Activated naive CD8-positive, alpha-beta T cell treated with anti-CD3 and anti-CD28 coated beads for 36 hours (primary cell): Measurements from ENCODE around the gene GFOD1. TPM values are rescaled to one million over a fixed set of nuclear protein-coding genes. Genes with fewer than 3 reads are reported as not detected.
"Not testable (repeated sequence)": the region's sequence is repeated elsewhere in the genome, so short reads cannot be mapped to it uniquely, and the experiment has no call there.

Experiments
- DNase-seq: peaks from one replicate; pipeline ENCODE4 v3.0.0; 2021
- H3K27ac Mint-ChIP-seq: one replicate; pipeline ENCODE4 v1.8.0; 2022; ENCODE audit warnings: mild to moderate bottlenecking, moderate library complexity, mixed read lengths
- H3K27me3 Mint-ChIP-seq: one replicate; pipeline ENCODE4 v1.8.0; 2022; ENCODE audit warnings: mild to moderate bottlenecking, mixed read lengths
- H3K36me3 Mint-ChIP-seq: one replicate; pipeline ENCODE4 v1.8.0; 2021; ENCODE audit warnings: mild to moderate bottlenecking, mixed read lengths
- H3K4me1 Mint-ChIP-seq: one replicate; pipeline ENCODE4 v1.8.0; 2021; ENCODE audit warnings: mixed read lengths
- H3K4me3 Mint-ChIP-seq: one replicate; pipeline ENCODE4 v1.8.0; 2022; ENCODE audit warnings: mild to moderate bottlenecking, moderate library complexity, mixed read lengths
- H3K9me3 Mint-ChIP-seq: one replicate; pipeline ENCODE4 v1.8.0; 2022; ENCODE audit warnings: mixed read lengths
- total RNA-seq, 2 experiments: library from RNA; stranded (reverse); gene quantifications; one replicate each; pipeline ENCODE4 v1.2.3, GENCODE V29; 2021

GFOD1 gene
- total RNA-seq, 2 experiments from 2014 or later: 12.8 to 13.0 TPM

DNA sequence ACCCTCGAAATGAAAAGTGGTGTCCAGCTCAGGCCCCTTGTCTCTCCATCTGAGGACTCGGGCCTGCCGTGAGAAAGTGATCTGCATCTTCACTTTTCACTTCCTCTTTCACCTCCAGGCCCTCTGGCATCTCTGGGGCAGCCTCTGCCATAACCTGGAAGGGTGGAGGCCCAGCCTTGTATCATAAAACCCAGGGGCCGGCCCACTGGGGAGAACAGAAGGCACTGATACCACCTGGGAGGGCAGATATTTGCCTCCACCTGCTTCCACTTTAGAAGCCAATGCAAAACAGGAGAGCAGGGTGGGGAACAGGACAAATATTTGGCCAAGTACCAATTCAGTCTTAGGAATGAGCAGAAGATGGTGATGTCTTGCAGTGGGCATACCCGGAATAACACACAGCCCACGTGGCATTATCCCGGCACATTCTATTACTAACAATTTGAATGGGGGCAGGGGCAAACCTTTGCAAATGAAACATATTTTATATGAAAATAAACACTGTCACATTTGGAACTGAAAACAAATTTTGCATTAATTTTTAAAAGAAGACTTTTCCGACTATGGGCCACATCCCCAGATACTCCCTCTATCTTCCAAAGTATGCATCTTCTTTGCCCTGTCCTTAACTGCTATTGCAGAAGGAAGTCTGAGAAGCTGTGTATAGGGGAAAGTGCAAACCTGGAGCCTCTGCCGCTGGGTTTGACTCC lies 89.9 kb downstream of the GFOD1 start:
- DNase-seq: no peak
- no peak overlapping the region for H3K4me3 Mint-ChIP-seq
- no peak overlapping the region for H3K27ac Mint-ChIP-seq
- H3K4me1 Mint-ChIP-seq: peaks cover 11% of the 10 kb centered on the region
- peaks cover 2% of the 10 kb centered on the region for H3K36me3 Mint-ChIP-seq
- H3K27me3 Mint-ChIP-seq: no peaks in the 10 kb centered on the region
- no peaks in the 10 kb centered on the region for H3K9me3 Mint-ChIP-seq

DNA sequence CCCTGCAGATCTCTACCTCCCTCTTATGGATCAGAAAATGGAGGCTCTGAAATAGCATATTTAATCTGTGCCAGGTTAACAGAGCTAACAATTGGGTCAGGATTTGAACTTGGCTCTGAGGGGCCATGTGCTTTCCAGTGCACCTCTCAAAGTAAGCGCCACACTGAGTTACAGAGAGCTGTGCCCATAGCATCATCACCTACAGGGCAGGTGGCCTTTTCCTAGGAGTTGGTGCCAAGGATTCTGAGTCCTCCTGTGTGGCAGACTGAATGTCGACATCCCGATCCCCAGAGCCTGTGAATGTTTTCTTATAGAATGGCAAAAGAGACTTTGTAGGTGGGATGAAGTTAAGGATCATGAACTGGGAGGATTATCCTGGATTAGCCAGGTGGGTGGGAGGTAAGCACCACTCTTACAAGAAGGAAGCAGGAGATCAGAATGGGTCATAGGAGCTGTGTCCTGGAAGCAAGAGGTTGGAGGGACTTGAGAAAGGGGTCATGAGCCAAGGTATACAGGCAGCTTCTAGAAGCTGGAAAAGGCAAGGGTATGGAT lies 91.1 kb downstream of the GFOD1 start:
- peaks cover 11% of the 10 kb centered on the region for H3K4me1 Mint-ChIP-seq
- H3K36me3 Mint-ChIP-seq: peaks cover 2% of the 10 kb centered on the region

DNA sequence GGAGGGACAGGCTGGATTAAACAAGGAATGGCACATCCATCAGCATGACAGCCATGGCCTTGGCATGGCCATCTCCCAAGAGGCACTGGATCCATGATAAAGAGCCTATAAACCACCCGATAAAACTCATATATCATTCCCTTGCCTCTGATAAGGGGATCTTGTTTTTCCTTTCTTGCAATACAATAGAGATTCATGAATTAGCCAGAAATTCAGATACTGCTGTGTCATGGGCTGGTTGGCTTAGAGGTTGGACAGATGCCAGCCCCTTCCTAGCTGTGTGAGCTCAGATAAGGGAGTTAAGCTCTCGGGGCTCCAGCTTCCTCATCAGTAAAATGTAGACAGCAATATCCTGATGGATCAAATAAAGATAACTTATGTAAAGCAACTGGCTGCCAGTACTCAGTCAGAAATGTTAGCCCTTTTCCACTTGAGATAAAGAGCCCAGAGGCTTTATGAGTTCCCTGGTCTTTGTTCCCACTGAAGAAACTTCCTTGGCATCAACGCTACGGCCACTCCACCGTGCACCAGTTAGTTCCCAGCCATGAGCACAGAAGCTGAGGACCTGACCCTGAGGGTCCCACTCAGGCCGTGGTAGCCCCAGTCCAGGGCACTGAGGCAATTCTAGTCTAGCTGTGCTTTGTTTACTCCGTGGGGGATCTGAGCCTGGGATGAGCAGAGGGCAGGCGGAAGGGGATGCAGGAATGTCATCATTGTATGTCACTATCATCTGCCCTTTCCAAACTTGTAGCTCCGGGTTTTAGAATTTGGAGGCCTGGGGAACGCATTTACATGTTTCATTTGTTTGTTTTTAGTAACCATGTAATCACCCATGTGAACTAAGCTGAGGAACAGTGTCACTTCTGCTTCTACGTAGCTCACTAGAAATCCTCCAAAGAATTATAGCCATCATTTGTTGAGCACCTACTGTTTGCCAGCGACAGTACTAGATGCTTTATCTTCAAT lies 91.8 kb downstream of the GFOD1 start:
- Mint-ChIP-seq H3K4me3 (no peak overlapping the region), H3K27ac (no peak overlapping the region), H3K36me3 (no peaks in the 10 kb centered on the region), H3K9me3 (peaks cover under 1% of the 10 kb centered on the region), H3K27me3 (peaks cover 2% of the 10 kb centered on the region), H3K4me1 (peaks cover 9% of the 10 kb centered on the region)
- no peak for DNase-seq

More for the DNA sequence above, 91.1 kb downstream of the GFOD1 start:
- no peak for DNase-seq
- no peaks in the 10 kb centered on the region for H3K9me3 Mint-ChIP-seq
- H3K27ac Mint-ChIP-seq: no peak overlapping the region
- H3K27me3 Mint-ChIP-seq: no peaks in the 10 kb centered on the region
- no peak overlapping the region for H3K4me3 Mint-ChIP-seq

DNA sequence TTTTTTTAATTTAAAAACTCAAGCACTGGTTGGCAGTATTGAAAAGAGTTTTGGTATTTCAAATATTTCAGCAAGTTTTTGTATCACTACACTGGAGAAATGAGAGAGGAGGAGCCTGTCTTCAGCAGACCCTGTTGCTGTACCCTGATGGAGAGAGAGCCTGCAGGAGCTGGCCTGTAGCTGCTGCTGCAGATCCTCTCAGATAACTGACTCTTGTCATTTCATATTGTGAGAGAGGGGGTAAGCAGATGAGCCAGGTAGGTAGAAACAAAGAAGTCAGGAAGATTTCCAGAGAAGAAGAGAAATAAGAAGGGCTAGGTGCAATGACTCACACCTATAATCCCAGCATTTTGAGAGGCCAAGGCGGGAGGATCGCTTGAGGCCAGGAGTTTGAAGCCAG lies 94.9 kb downstream of the GFOD1 start:
- H3K4me1 Mint-ChIP-seq: peaks cover 7% of the 10 kb centered on the region
- no peak overlapping the region for H3K4me3 Mint-ChIP-seq
- H3K27me3 Mint-ChIP-seq: peaks cover 3% of the 10 kb centered on the region
- no peak for DNase-seq
- peaks cover 8% of the 10 kb centered on the region for H3K9me3 Mint-ChIP-seq
- H3K36me3 Mint-ChIP-seq: peaks cover 12% of the 10 kb centered on the region
- H3K27ac Mint-ChIP-seq: no peak overlapping the region

DNA sequence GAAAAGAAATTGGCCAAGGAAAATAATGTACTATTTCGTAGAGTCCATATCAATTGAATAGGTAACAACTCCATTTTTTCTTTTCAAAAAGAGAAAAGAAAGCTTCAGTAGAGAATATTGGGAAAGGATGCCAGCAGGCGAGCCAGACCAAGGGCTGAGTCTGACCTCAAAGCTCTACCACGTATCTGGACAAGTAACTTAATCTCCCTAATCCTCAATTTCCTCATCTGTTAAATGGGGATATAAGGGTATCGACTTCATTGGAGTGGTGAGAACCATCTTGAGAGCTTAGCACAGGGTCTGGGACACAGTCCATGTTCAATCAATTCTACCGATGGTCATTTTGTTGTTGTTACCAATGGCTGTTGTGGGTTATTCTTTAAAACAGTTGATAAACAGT lies 95.9 kb downstream of the GFOD1 start:
- H3K27me3 Mint-ChIP-seq: peaks cover 3% of the 10 kb centered on the region
- H3K4me1 Mint-ChIP-seq: peaks cover 4% of the 10 kb centered on the region
- peaks cover 12% of the 10 kb centered on the region for H3K36me3 Mint-ChIP-seq
- H3K9me3 Mint-ChIP-seq: peaks cover 8% of the 10 kb centered on the region
- no peak for DNase-seq
- H3K4me3 Mint-ChIP-seq: no peak overlapping the region
- H3K27ac Mint-ChIP-seq: no peak overlapping the region

DNA sequence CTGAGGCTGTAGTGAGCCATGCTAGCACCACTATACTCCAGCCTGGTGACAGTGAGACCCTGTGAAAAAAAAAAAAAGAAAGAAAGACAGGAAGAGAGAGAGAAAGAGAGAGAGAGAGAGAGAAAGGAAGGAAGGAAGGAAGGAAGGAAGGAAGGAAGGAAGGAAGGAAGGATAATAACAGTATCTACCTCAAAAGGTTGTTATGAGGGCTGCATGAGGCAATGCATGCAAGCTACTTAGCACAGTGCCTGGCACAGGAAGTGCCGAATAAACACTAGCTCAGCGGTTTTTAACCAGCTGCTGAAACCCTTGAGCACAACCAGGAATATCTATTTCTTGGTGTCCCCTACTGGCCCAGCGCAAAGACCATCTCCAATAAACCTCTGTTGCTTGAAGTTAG lies 96.7 kb downstream of the GFOD1 start:
- Mint-ChIP-seq H3K27ac (no peak overlapping the region), H3K9me3 (peaks cover 8% of the 10 kb centered on the region), H3K4me1 (peaks cover 4% of the 10 kb centered on the region), H3K27me3 (peaks cover 3% of the 10 kb centered on the region), H3K36me3 (peaks cover 12% of the 10 kb centered on the region), H3K4me3 (no peak overlapping the region)
- no peak for DNase-seq

DNA sequence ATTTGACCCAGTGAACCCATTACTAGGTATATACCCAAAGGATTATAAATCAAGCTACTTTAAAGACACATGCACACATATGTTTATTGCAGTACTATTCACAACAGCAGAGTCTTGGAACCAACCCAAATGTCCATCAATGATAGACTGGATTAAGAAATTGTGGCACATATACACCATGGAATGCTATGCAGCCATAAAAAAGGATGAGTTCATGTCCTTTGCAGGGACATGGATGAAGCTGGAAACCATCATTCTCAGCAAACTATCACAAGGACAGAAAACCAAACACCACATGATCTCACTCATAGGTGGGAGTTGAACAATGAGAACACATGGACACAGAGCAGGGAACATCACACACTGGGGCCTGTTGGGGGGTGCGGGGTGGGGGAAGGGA lies 98.2 kb downstream of the GFOD1 start:
- not testable (repeated sequence) for H3K27me3 Mint-ChIP-seq, H3K4me1 Mint-ChIP-seq, H3K27ac Mint-ChIP-seq, H3K9me3 Mint-ChIP-seq, H3K4me3 Mint-ChIP-seq, DNase-seq
- H3K36me3 Mint-ChIP-seq: peaks cover 12% of the 10 kb centered on the region

DNA sequence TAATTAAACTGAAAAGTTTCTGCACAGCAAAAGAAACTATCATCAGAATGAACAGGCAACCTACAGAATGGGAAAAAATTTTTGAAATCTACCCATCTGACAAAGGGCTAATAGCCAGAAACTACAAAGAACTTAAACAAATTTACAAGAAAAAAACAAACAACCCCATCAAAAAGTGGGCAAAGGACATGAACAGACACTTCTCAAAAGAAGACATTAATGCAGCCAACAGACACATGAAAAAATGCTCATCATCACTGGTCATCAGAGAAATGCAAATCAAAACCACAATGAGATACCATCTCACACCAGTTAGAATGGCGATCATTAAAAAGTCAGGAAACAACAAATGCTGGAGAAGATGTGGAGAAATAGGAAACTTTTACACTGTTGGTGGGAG lies 98.6 kb downstream of the GFOD1 start:
- H3K9me3 Mint-ChIP-seq, H3K27ac Mint-ChIP-seq, H3K4me3 Mint-ChIP-seq, H3K4me1 Mint-ChIP-seq, H3K27me3 Mint-ChIP-seq, DNase-seq: not testable (repeated sequence)
- peaks cover 12% of the 10 kb centered on the region for H3K36me3 Mint-ChIP-seq

DNA sequence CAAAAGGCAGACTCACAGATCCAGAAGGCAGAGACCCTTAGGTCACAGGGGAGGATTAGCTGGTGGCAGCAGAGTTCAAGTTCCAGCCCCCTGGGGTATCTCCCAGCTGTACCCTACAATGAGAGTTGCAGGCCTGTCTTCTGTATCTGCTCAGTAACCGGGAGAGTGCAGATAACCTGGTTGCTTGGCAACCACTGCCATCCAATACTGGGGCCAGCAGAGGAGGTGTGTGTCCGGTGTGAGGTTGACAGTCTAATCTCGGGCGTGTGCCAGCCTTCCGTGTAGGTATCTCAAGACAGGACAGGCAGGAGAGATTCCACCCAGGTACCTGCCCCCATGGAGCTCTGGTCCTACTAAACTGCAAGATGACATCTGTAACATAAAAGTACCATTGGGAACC lies 102.4 kb downstream of the GFOD1 start:
- Mint-ChIP-seq H3K27me3 (no peaks in the 10 kb centered on the region), H3K4me3 (no peak overlapping the region), H3K27ac (no peak overlapping the region), H3K9me3 (peaks cover 9% of the 10 kb centered on the region), H3K4me1 (peaks cover 7% of the 10 kb centered on the region), H3K36me3 (peaks cover 21% of the 10 kb centered on the region)
- DNase-seq: no peak

DNA sequence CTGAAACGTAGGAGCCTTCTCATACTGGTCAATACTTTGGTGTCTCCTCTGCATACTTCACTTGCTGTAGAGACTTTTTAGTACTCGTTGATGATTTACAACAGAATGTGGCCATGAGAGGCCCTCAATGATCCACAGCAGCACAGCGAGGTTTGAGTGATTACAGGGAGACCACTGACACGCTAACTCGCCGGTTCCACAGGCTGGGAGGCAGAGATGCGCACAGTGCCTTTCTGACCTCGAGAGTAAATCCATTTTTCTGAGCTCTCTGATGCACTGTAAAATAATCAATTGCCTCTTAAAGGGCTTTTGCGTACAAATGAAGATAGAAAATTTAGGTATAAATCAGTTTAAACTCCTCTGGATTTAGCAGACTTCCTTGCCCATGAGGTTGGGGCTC lies 102.9 kb downstream of the GFOD1 start:
- H3K9me3 Mint-ChIP-seq: peaks cover 9% of the 10 kb centered on the region
- H3K36me3 Mint-ChIP-seq: peaks cover 21% of the 10 kb centered on the region
- H3K27ac Mint-ChIP-seq: no peak overlapping the region
- H3K4me3 Mint-ChIP-seq: no peak overlapping the region
- H3K27me3 Mint-ChIP-seq: no peaks in the 10 kb centered on the region
- peaks cover 7% of the 10 kb centered on the region for H3K4me1 Mint-ChIP-seq
- DNase-seq: no peak

DNA sequence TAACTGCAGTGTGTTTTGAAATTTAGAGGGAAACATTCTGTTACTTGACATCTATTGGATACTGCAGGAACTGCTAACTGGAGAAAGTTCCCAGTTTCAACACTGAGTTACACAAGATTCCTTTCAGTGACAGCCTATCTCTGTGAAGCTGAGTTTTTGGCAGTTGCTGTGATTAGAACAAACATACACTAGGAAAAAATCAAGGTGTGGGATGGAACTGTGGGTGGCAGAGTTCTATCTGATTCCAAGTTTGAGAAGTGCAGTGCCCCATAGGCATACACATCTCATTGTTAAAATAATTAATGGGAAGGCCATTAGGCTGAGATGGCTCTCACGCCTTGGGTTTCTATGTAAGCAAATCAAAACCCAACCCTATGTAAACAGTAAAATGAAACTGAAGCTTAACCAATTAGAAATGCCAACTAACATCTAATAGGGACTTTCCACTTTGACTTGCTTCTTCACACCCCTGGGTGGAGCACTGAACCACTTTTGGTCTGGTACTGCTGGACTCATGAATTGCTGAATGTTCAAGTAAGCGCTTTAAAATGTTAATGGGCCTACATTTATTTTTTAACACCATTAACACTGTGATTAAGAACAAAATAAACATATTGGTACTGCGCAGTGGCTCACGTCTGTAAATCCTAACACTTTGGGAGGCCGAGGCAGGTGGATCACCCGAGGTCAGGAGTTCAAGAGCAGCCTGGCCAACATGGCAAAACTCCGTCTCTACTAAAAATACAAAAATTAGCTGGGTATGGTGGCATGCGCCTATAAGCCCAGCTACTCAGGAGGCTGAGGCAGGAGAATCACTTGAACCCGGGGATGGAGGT lies 103.9 kb downstream of the GFOD1 start:
- H3K27me3 Mint-ChIP-seq: no peaks in the 10 kb centered on the region
- DNase-seq: no peak
- peaks cover 7% of the 10 kb centered on the region for H3K4me1 Mint-ChIP-seq
- H3K27ac Mint-ChIP-seq: no peak overlapping the region
- peaks cover 12% of the 10 kb centered on the region for H3K36me3 Mint-ChIP-seq
- H3K9me3 Mint-ChIP-seq: peaks cover 4% of the 10 kb centered on the region
- H3K4me3 Mint-ChIP-seq: no peak overlapping the region

DNA sequence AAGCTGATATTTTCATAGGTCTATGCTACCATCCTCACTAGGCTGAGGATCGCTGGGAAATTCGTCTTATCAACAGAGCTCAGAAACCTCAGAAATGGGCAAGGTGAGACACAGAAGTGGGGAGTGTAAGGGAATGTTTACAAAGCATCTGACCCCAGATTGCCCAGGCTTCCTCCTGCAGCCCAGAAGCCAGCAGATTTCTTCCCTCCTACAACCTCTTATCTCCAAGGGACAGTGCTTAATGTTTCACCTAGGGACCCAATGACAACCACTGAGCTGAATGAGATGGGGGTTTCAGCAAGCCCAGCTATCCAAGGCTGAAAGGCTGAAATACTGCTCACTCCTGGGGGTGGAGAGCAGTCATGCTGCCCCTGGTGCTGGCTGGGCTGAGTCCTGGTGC lies 106.6 kb downstream of the GFOD1 start:
- Mint-ChIP-seq H3K4me3 (no peak overlapping the region), H3K27me3 (no peaks in the 10 kb centered on the region), H3K9me3 (peaks cover 4% of the 10 kb centered on the region), H3K36me3 (peaks cover 28% of the 10 kb centered on the region), H3K27ac (no peak overlapping the region), H3K4me1 (peaks cover 19% of the 10 kb centered on the region)
- no peak for DNase-seq

DNA sequence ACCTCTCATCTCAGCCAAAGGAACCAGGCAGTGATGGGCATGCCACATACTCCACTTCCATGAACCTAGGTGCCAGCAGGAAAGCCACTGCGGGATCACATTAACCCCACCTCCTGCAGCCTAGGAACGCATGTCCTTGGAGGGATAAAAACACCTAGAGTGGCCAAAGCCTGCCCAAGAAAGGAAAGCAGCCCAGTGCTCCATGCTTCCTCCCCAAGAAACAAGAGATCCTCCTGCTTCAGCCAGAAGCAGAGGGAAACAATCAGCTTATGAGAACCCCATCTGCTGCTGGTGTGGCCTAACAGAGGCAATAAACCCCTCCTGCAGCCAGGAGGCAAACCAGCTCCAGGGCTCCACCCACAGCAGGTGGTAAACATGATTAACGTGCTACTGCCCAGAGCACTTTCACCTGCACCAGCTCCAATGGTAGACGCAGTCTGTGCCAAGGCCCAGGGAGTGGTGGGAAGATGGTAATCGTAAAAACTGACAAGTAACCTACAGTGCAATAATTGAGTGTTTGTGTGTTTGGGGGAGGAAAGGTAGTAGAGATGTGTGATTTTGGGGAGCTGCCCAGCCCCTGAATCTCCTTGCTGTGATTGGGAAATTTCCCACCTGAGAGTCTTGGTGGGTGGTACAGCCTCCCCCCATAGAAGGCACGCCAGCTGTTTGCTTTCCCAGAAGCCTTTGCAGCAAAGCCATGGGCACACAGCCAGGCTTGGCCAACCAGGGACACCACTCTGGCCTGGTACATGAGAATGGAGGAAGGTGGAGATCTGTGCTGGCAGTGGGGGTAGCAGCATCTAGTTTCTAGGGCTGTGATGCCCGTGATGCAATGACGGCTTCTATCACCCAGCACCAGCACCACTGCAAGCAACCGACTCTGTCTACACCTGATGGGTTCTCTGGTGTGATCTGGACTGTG lies 108.5 kb downstream of the GFOD1 start:
- peaks cover 27% of the 10 kb centered on the region for H3K4me1 Mint-ChIP-seq
- H3K4me3 Mint-ChIP-seq: no peak overlapping the region
- H3K27ac Mint-ChIP-seq: no peak overlapping the region
- no peaks in the 10 kb centered on the region for H3K27me3 Mint-ChIP-seq
- H3K36me3 Mint-ChIP-seq: peaks cover 32% of the 10 kb centered on the region
- no peak for DNase-seq
- peaks cover 4% of the 10 kb centered on the region for H3K9me3 Mint-ChIP-seq
